Measurements from ENCODE around the gene ING2. TPM values are rescaled to one million over a fixed set of nuclear protein-coding genes. Genes with fewer than 3 reads are reported as not detected.

The ING2 gene, protein sequence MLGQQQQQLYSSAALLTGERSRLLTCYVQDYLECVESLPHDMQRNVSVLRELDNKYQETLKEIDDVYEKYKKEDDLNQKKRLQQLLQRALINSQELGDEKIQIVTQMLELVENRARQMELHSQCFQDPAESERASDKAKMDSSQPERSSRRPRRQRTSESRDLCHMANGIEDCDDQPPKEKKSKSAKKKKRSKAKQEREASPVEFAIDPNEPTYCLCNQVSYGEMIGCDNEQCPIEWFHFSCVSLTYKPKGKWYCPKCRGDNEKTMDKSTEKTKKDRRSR
- total RNA-seq, result 5.5 and 6.5 TPM in 2 replicates

DNA sequence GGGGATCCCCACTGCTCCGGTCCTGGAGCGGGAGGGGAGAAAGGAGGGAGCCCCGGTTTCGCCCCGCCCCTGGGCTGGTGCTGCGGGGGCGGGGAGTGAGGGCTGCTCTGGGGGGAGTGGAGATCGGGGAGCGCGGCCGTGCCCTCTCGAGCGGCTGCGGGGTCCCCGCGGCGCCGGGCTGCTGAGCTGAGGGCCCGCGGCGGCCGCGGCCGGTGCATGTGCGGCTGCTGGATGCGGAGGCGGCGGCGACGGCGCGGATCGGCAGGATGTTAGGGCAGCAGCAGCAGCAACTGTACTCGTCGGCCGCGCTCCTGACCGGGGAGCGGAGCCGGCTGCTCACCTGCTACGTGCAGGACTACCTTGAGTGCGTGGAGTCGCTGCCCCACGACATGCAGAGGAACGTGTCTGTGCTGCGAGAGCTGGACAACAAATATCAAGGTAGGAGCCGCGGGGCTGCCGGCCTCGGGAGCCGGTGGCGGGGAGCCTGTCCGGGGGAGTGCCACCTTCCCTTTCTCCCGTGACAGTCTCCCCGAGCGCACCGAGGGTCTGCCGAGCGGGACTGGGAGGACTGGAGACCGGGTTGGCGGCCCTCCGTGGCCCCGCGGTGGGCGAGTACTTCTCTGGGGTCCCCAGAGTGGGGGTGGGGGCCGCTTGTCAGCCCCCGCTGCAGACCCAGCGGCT is at the start of gene ING2:
Gene ING2, plus strand, starts transcription at position 129 of the 681 bp plus-strand sequence. Its CDS starts 138 bp downstream, at position 267.

Other genes with a start within 250 kb of the ING2 start
- under 0.01 TPM in 1 of 2 replicates, not detected in the other for gene CLDN22, start 184.8 kb upstream of the ING2 start, total RNA-seq
- not detected in 2 replicates for gene CLDN24, start 182.6 kb upstream of the ING2 start, total RNA-seq
- gene CDKN2AIP, start 60.4 kb upstream of the ING2 start, total RNA-seq, result 8.8 and 12.1 TPM in 2 replicates
- gene RWDD4, start 154.1 kb downstream of the ING2 start, total RNA-seq, result 20.6 and 24.0 TPM in 2 replicates
- 44.8 and 51.8 TPM in 2 replicates for gene TRAPPC11, start 154.2 kb downstream of the ING2 start, total RNA-seq